HL-60 (cell line): ENCODE data around the gene GOLGA3.

Experiments
- POLR2AphosphoS5 ChIP-seq: IDR thresholded peaks from 2 replicates; pipeline ENCODE4 v1.6.1; 2012; ENCODE audit warnings: low read depth
- TF ChIP-seq, protein P1 (sequence below): IDR thresholded peaks from one replicate; pipeline ENCODE4 v1.5.1; 2011; ENCODE audit warnings: low read length, control low read depth, inconsistent platforms; ENCODE audit not compliant: insufficient read depth
- TF ChIP-seq, protein P2 (sequence below): IDR thresholded peaks from 2 replicates; pipeline ENCODE4 v1.6.1; 2012; ENCODE audit warnings: low read depth; ENCODE audit not compliant: insufficient replicate concordance

DNA sequence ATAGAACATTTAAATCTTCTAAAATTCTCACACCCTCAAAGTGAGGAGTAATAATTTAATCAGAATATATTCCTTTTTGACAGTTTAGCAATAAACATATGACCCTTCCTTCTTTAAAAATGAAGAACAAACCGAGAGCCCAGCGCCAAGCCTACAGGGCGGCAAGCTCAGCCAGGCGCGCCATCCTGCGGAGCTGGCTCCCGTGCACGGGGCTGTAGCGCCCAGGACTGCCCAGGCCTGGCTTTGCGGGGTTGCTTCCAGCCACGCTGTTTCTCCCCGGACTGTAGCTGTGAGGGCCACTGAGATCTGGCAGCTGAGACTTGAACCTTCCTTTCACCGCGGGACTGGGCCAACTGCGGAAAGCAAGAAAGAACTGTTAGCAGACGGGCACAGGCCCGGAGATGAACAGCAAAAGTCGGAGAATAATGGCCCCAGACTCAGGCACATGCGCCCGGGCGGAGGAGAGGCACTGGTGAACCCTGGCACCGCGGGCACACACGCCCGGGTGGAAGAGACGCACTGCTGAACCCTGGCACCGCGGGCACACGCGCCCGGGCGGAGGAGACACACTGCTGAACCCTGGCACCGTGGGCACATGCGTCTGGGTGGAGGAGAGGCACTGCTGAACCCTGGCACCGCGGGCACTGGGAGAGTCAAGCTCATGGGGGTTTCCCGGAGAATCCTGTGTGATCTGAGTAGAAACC lies 101.4 kb downstream of the GOLGA3 start:
- TF ChIP-seq, protein P1, sequence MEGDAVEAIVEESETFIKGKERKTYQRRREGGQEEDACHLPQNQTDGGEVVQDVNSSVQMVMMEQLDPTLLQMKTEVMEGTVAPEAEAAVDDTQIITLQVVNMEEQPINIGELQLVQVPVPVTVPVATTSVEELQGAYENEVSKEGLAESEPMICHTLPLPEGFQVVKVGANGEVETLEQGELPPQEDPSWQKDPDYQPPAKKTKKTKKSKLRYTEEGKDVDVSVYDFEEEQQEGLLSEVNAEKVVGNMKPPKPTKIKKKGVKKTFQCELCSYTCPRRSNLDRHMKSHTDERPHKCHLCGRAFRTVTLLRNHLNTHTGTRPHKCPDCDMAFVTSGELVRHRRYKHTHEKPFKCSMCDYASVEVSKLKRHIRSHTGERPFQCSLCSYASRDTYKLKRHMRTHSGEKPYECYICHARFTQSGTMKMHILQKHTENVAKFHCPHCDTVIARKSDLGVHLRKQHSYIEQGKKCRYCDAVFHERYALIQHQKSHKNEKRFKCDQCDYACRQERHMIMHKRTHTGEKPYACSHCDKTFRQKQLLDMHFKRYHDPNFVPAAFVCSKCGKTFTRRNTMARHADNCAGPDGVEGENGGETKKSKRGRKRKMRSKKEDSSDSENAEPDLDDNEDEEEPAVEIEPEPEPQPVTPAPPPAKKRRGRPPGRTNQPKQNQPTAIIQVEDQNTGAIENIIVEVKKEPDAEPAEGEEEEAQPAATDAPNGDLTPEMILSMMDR, result no peak
- TF ChIP-seq, protein P2, sequence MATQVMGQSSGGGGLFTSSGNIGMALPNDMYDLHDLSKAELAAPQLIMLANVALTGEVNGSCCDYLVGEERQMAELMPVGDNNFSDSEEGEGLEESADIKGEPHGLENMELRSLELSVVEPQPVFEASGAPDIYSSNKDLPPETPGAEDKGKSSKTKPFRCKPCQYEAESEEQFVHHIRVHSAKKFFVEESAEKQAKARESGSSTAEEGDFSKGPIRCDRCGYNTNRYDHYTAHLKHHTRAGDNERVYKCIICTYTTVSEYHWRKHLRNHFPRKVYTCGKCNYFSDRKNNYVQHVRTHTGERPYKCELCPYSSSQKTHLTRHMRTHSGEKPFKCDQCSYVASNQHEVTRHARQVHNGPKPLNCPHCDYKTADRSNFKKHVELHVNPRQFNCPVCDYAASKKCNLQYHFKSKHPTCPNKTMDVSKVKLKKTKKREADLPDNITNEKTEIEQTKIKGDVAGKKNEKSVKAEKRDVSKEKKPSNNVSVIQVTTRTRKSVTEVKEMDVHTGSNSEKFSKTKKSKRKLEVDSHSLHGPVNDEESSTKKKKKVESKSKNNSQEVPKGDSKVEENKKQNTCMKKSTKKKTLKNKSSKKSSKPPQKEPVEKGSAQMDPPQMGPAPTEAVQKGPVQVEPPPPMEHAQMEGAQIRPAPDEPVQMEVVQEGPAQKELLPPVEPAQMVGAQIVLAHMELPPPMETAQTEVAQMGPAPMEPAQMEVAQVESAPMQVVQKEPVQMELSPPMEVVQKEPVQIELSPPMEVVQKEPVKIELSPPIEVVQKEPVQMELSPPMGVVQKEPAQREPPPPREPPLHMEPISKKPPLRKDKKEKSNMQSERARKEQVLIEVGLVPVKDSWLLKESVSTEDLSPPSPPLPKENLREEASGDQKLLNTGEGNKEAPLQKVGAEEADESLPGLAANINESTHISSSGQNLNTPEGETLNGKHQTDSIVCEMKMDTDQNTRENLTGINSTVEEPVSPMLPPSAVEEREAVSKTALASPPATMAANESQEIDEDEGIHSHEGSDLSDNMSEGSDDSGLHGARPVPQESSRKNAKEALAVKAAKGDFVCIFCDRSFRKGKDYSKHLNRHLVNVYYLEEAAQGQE, result no peak
- no peak for TF ChIP-seq POLR2AphosphoS5
